Stimulated activated CD8-positive, alpha-beta memory T cell treated with anti-CD3 and anti-CD28 coated beads, Interleukin-4, amount 100 ng/mL, for 1 hour (primary cell): ENCODE measurements around the gene KLHL25.

Experiments used
- DNase-seq, 2 donors: peaks; one replicate each; pipeline ENCODE4 v3.0.0-alpha.2; 2020; ENCODE audit warnings: low read depth in 2 of 2, low spot score in 1 of 2

KLHL25 gene

GRCh38 chr15:85777250-85778106 is 17.2 kb downstream of the KLHL25 start:
- DNase-seq = no peak

- DNase-seq = no peak
These were observed 20.8 kb downstream of the KLHL25 start for GRCh38 chr15:85773970-85774369.

GRCh38 chr15:85773249-85773648 is 21.5 kb downstream of the KLHL25 start:
- DNase-seq = no peak

GRCh38 chr15:85772668-85773067 is 22.1 kb downstream of the KLHL25 start:
- no peak for DNase-seq

GRCh38 chr15:85771781-85772445 is 22.8 kb downstream of the KLHL25 start:
- DNase-seq = no peak

GRCh38 chr15:85771271-85771670 is 23.5 kb downstream of the KLHL25 start:
- no peak for DNase-seq

- DNase-seq = no peak
These were observed 24.4 kb downstream of the KLHL25 start for GRCh38 chr15:85770096-85771041.

GRCh38 chr15:85769182-85769900 is 25.4 kb downstream of the KLHL25 start:
- no peak for DNase-seq

- no peak for DNase-seq
These were observed 26.0 kb downstream of the KLHL25 start for GRCh38 chr15:85768595-85769168.

- no peak for DNase-seq
These were observed 26.8 kb downstream of the KLHL25 start for GRCh38 chr15:85767785-85768529.

- DNase-seq = no peak
These were observed 28.5 kb downstream of the KLHL25 start for GRCh38 chr15:85766001-85766831.

- no peak for DNase-seq
These were observed 30.0 kb downstream of the KLHL25 start for GRCh38 chr15:85764649-85765277.

- DNase-seq = no peak
These were observed 30.8 kb downstream of the KLHL25 start for GRCh38 chr15:85763673-85764633.

GRCh38 chr15:85763157-85763556 is 31.6 kb downstream of the KLHL25 start:
- DNase-seq = no peak

- no peak for DNase-seq
These were observed 32.0 kb downstream of the KLHL25 start for GRCh38 chr15:85762756-85763127.

- DNase-seq = no peak
These were observed 32.5 kb downstream of the KLHL25 start for GRCh38 chr15:85762039-85762755.

GRCh38 chr15:85761635-85762034 is 33.1 kb downstream of the KLHL25 start:
- DNase-seq = no peak
